Loucy (cell line): Measurements from ENCODE around the gene KRT37.

ENCODE experiments used
- H2AFZ ChIP-seq: fragments of 200-600 bp; sonication (generic); 2 replicates; pipeline ENCODE4 v1.6.0; 2016; ENCODE audit warnings: antibody characterized with exemption, mild to moderate bottlenecking, low read length, moderate library complexity
- H3F3A ChIP-seq: fragments of 200-600 bp; 2 replicates; pipeline ENCODE4 v1.6.0; 2016; ENCODE audit warnings: antibody characterized with exemption, low read depth, mild to moderate bottlenecking
- H3K27me3 ChIP-seq: fragments of 200-600 bp; sonication (generic); 2 replicates; pipeline ENCODE4 v1.6.1; 2014; ENCODE audit warnings: low read length, mild to moderate bottlenecking; ENCODE audit not compliant: insufficient read depth, poor library complexity, severe bottlenecking
- H3K36me3 ChIP-seq: fragments of 200-600 bp; sonication (generic); 2 replicates; pipeline ENCODE4 v1.6.1; 2016; ENCODE audit warnings: low read length; ENCODE audit not compliant: insufficient read depth
- H3K4me1 ChIP-seq: fragments of 200-600 bp; sonication (generic); 2 replicates; pipeline ENCODE4 v1.5.1; 2014; ENCODE audit warnings: low read length, mild to moderate bottlenecking; ENCODE audit not compliant: insufficient read depth, poor library complexity, severe bottlenecking
- H3K4me2 ChIP-seq: fragments of 200-600 bp; sonication (generic); 2 replicates; pipeline ENCODE4 v1.6.0; 2014; ENCODE audit warnings: antibody characterized with exemption, low read length, low read depth, mild to moderate bottlenecking; ENCODE audit not compliant: poor library complexity, severe bottlenecking
- H3K4me3 ChIP-seq: fragments of 200-600 bp; sonication (generic); 2 replicates; pipeline ENCODE4 v1.5.1; 2014; ENCODE audit warnings: low read length, mild to moderate bottlenecking, mixed read lengths; ENCODE audit not compliant: poor library complexity, severe bottlenecking
- H3K79me2 ChIP-seq: fragments of 200-600 bp; sonication (generic); 2 replicates; pipeline ENCODE4 v1.6.1; 2014; ENCODE audit warnings: low read length; ENCODE audit not compliant: insufficient read depth
- H3K9ac ChIP-seq: fragments of 200-600 bp; sonication (generic); 2 replicates; pipeline ENCODE4 v1.6.0; 2014; ENCODE audit warnings: mild to moderate bottlenecking, low read depth, low read length, moderate library complexity; ENCODE audit not compliant: poor library complexity, severe bottlenecking
- H3K9me2 ChIP-seq: fragments of 200-600 bp; sonication (generic); replicated peaks from 2 replicates; pipeline ENCODE4 v1.6.1; 2016; ENCODE audit warnings: low read depth, low read length, mixed read lengths
- H3K9me3 ChIP-seq: fragments of 200-600 bp; sonication (generic); 2 replicates; pipeline ENCODE4 v1.6.1; 2014; ENCODE audit warnings: mild to moderate bottlenecking, antibody characterized with exemption, low read length, low read depth; ENCODE audit not compliant: insufficient read depth
- H4K20me1 ChIP-seq: fragments of 200-600 bp; sonication (generic); 2 replicates; pipeline ENCODE4 v1.6.0; 2014; ENCODE audit warnings: antibody characterized with exemption, low read length, mild to moderate bottlenecking; ENCODE audit not compliant: insufficient read depth, poor library complexity, severe bottlenecking
- EZH2phosphoT487 ChIP-seq: fragments of 200-600 bp; IDR thresholded peaks from 2 replicates; pipeline ENCODE4 v1.6.1; 2018; ENCODE audit warnings: antibody characterized with exemption, mild to moderate bottlenecking, moderate library complexity, borderline replicate concordance
- TF ChIP-seq, protein P1 (sequence below): fragments of 200-600 bp; sonication (generic); conservative IDR thresholded peaks from 2 replicates; pipeline ENCODE4 v1.5.1; 2014; ENCODE audit warnings: mild to moderate bottlenecking, antibody characterized with exemption, low read length

The KRT37 gene

DNA sequence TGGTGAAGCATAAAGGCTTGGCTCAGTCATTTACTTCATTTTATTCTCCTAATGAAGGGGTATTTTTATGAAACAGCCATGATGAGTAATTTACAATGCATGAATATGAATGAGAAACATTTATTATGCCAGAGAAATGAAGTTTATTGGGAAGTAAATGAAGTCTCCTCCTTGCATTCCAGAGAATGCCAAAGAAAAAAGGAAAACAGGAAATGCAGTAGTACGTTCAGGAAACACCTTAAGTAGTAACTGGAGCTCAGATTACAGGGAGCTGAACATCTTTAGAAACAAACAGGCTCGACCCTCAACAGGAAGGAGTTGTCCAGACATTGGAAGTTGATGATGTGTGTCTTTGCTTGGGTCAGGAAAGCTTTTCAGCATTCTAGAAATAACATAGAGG, 46.8 kb downstream of the KRT37 start:
- no peaks in the 10 kb centered on the region for H3K27me3 ChIP-seq
- H3K9ac ChIP-seq: no peak overlapping the region
- H3K4me1 ChIP-seq: no peaks in the 10 kb centered on the region
- H3F3A ChIP-seq: no peaks in the 10 kb centered on the region
- no peaks in the 10 kb centered on the region for H3K36me3 ChIP-seq
- H3K4me2 ChIP-seq: no peak overlapping the region
- no peak overlapping the region for H2AFZ ChIP-seq
- no peak overlapping the region for H3K4me3 ChIP-seq
- H3K9me3 ChIP-seq: no peaks in the 10 kb centered on the region
- H3K79me2 ChIP-seq: no peaks in the 10 kb centered on the region
- H3K9me2 ChIP-seq: no peaks in the 10 kb centered on the region
- TF ChIP-seq, protein P1, sequence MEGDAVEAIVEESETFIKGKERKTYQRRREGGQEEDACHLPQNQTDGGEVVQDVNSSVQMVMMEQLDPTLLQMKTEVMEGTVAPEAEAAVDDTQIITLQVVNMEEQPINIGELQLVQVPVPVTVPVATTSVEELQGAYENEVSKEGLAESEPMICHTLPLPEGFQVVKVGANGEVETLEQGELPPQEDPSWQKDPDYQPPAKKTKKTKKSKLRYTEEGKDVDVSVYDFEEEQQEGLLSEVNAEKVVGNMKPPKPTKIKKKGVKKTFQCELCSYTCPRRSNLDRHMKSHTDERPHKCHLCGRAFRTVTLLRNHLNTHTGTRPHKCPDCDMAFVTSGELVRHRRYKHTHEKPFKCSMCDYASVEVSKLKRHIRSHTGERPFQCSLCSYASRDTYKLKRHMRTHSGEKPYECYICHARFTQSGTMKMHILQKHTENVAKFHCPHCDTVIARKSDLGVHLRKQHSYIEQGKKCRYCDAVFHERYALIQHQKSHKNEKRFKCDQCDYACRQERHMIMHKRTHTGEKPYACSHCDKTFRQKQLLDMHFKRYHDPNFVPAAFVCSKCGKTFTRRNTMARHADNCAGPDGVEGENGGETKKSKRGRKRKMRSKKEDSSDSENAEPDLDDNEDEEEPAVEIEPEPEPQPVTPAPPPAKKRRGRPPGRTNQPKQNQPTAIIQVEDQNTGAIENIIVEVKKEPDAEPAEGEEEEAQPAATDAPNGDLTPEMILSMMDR: no peak
- no peak for TF ChIP-seq EZH2phosphoT487
- H4K20me1 ChIP-seq: no peaks in the 10 kb centered on the region
